Kidney (tissue), 14 donors: ENCODE results near the gene ITPKB. TPM values are rescaled to one million over a fixed set of nuclear protein-coding genes. Genes with fewer than 3 reads are reported as not detected.

ENCODE experiments used
- DNase-seq, 5 donors: peaks; one replicate each; pipeline ENCODE4 v3.0.0-alpha.2; 2013 to 2020
- FAIRE-seq: peaks from 2 replicates; lab custom pipeline; 2012; peaks lifted over from hg19 to GRCh38; lab: Jason Lieb, UNC
- H3K27ac ChIP-seq, 2 donors: one replicate each; pipeline ENCODE4 v1.7.0; 2013; ENCODE audit warnings: low read depth in 2 of 2, low read length in 2 of 2, inconsistent platforms in 1 of 2
- H3K27me3 ChIP-seq: one replicate; pipeline ENCODE4 v1.7.1; 2013; ENCODE audit warnings: low read length, inconsistent platforms; ENCODE audit not compliant: control insufficient read depth, insufficient read depth
- H3K36me3 ChIP-seq, 3 donors: one replicate each; pipeline versions ENCODE4 v1.7.0 to v1.7.1; 2013; ENCODE audit warnings: low read length in 3 of 3, control low read depth in 1 of 3, inconsistent platforms in 1 of 3; ENCODE audit not compliant: insufficient read depth in 3 of 3, control insufficient read depth in 2 of 3
- H3K4me1 ChIP-seq, 3 donors: one replicate each; pipeline versions ENCODE4 v1.7.0 to v1.7.1; 2013; ENCODE audit warnings: low read length in 3 of 3, inconsistent platforms in 1 of 3, low read depth in 1 of 3; ENCODE audit not compliant: control insufficient read depth in 2 of 3, insufficient read depth in 2 of 3
- H3K4me3 ChIP-seq, 3 donors: one replicate each; pipeline versions ENCODE4 v1.7.0 to v1.8.1; 2013; ENCODE audit warnings: low read length in 3 of 3, control low read depth in 1 of 3, inconsistent platforms in 1 of 3
- H3K9ac ChIP-seq, 3 donors: one replicate each; pipeline versions ENCODE4 v1.7.0 to v1.7.1; 2013; ENCODE audit warnings: low read length in 3 of 3, control low read depth in 1 of 3, inconsistent platforms in 1 of 3
- H3K9me3 ChIP-seq, 3 donors: one replicate each; pipeline versions ENCODE4 v1.7.0 to v1.7.1; 2013; ENCODE audit warnings: low read length in 3 of 3, control low read depth in 1 of 3, inconsistent platforms in 1 of 3; ENCODE audit not compliant: control insufficient read depth in 2 of 3, insufficient read depth in 1 of 3
- intact Hi-C: fragments of 100-400 bp; cut with DNase I; formaldehyde crosslinking; loops from one replicate; pipeline ENCODE4 v1.11.1; 2022
- polyA plus RNA-seq: library from polyadenylated mRNA; stranded (reverse); fragments of 350-450 nt; fragmentation: Illumina TruSeq; extraction: RNeasy Lipid Tissue Mini Kit (QIAGEN cat#74804); gene quantifications from one replicate; pipeline ENCODE4 v1.2.3, GENCODE V29; 2014; ENCODE audit warnings: low read depth, low replicate concordance; ENCODE audit not compliant: insufficient read depth
- total RNA-seq: library from RNA; stranded (reverse); fragmentation: NEBNext Ultra II Directional; extraction: Animal tissue kit (Norgen Biotek cat#: 25700); gene quantifications from one replicate; pipeline ENCODE4 v1.2.1, GENCODE V29; 2021
- TF ChIP-seq, protein P1 (sequence below): IDR thresholded peaks from 3 replicates; pipeline ENCODE4 v1.5.1; 2012; ENCODE audit warnings: mild to moderate bottlenecking, moderate library complexity, borderline replicate concordance; ENCODE audit not compliant: insufficient read depth; ENCODE audit errors: extremely low read depth
- donor health status: control.
- donor health status: control.
- donor health status: control.
- donor health status: control.
- donor health status: control.
- donor health status: DM: yes; HTN: yes; CAD: no.
- donor health status: Normal renal cell carcinoma (clear cell type).

Gene ITPKB
- total and polyA plus RNA-seq, 2 donors from 2014 or later, result 20.2 to 39.3 TPM

- H3K4me1 ChIP-seq, result peaks cover 6 to 27% (median 18%) of the 10 kb centered on the region in 3 donors
- DNase-seq (peak in 1 of 5 donors; percentile 78), FAIRE-seq (no peak)
- intact Hi-C loops, result no loop called here
- TF ChIP-seq, protein P1, sequence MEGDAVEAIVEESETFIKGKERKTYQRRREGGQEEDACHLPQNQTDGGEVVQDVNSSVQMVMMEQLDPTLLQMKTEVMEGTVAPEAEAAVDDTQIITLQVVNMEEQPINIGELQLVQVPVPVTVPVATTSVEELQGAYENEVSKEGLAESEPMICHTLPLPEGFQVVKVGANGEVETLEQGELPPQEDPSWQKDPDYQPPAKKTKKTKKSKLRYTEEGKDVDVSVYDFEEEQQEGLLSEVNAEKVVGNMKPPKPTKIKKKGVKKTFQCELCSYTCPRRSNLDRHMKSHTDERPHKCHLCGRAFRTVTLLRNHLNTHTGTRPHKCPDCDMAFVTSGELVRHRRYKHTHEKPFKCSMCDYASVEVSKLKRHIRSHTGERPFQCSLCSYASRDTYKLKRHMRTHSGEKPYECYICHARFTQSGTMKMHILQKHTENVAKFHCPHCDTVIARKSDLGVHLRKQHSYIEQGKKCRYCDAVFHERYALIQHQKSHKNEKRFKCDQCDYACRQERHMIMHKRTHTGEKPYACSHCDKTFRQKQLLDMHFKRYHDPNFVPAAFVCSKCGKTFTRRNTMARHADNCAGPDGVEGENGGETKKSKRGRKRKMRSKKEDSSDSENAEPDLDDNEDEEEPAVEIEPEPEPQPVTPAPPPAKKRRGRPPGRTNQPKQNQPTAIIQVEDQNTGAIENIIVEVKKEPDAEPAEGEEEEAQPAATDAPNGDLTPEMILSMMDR, result no peak
- H3K9ac ChIP-seq, result peak overlapping the region in 2 of 3 donors; percentile 48 to 52
- H3K36me3 ChIP-seq, result peaks cover 0 to 2% (median 0%) of the 10 kb centered on the region in 3 donors
- peak overlapping the region in 2 of 3 donors; percentile 37 to 72 for H3K4me3 ChIP-seq
- peak overlapping the region; percentile 80 to 91 for H3K27ac ChIP-seq
- H3K9me3 ChIP-seq, result no peaks in the 10 kb centered on the region
- no peaks in the 10 kb centered on the region for H3K27me3 ChIP-seq
These were observed 2.8 kb downstream of the ITPKB start for GRCh38 chr1:226736001-226736907.

DNA sequence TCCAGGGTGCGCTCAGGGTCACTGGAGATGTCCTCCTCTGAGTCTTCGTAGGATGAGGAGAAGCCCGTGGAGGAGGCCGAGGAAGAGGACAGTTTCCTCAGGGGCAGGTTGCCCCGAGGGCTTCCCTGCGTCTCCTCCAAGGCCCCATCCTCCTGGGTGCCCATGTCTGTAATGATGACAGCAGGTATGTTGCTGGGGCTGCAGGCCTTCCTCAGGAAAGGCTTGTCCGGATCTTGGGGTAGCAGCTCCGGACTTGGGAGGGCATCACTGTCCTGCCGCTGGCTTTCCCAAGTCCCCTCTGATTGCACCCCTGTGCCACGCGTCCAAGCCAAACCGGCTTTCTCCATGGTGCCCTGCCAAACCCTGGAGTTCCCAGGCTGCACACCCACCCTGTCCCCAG, 3.5 kb downstream of the ITPKB start:
- peak overlapping the region; percentile 67 to 80 for H3K27ac ChIP-seq
- FAIRE-seq, result no peak
- no peaks in the 10 kb centered on the region for H3K27me3 ChIP-seq
- peak overlapping the region in 2 of 3 donors; percentile 62 to 69 for H3K9ac ChIP-seq
- no peaks in the 10 kb centered on the region for H3K9me3 ChIP-seq
- DNase-seq, result peak in 1 of 5 donors; percentile 61
- intact Hi-C loops, result no loop called here
- peaks cover 6 to 27% (median 18%) of the 10 kb centered on the region in 3 donors for H3K4me1 ChIP-seq
- peak overlapping the region in 2 of 3 donors; percentile 36 to 72 for H3K4me3 ChIP-seq
- TF ChIP-seq, protein P1, result no peak
- H3K36me3 ChIP-seq, result peaks cover 0 to 2% (median 0%) of the 10 kb centered on the region in 3 donors

DNA sequence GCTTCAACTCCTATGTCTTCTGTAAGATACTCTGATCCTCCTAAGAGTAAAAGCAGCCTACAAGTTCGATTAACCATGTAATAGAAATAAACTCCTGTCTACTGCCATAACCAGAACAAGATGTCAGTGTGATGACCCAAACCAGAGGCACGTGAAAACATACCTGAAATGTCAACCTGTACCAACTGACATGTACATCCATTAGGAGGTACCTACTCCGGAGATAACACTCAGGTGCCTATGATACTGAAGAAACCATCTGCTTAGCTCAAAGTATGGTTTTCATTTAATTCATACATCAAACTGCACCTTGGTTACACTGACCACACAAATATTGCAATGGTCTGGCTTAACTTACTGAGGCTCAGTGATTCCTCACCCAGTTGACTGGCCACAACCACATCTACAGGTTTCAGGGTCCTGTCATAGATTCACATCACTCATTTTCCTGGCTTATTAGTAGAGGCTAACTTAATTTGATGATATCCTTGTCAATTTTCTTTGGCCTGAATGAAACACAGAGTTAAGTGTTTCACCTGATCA, 4.4 kb downstream of the ITPKB start:
- H3K9ac ChIP-seq, result peak overlapping the region in 2 of 3 donors; percentile 34 to 62
- no peak for FAIRE-seq
- no peaks in the 10 kb centered on the region for H3K9me3 ChIP-seq
- TF ChIP-seq, protein P1, result no peak
- peaks cover 4 to 21% (median 14%) of the 10 kb centered on the region in 3 donors for H3K4me1 ChIP-seq
- peak overlapping the region; percentile 22 to 72 (median 36) for H3K4me3 ChIP-seq
- H3K27me3 ChIP-seq, result no peaks in the 10 kb centered on the region
- no peak for DNase-seq
- H3K36me3 ChIP-seq, result peaks cover 0 to 2% (median 0%) of the 10 kb centered on the region in 3 donors
- intact Hi-C loops, result no loop called here
- peak overlapping the region; percentile 79 to 80 for H3K27ac ChIP-seq
